GM12878 (cell line): ENCODE data around the gene NUMBL.

ENCODE experiments used
- CREB1 ChIP-seq: IDR thresholded peaks from 2 replicates; pipeline ENCODE4 v1.6.1; 2012; ENCODE audit warnings: low read depth, mild to moderate bottlenecking, inconsistent platforms
- EP300 ChIP-seq, 2 experiments: fragments of 150-350 bp in 1 of 2; IDR thresholded peaks; 2 replicates each; pipeline ENCODE4 v1.6.1; 2011 to 2012; ENCODE audit warnings: low read depth in 2 of 2, low read length in 2 of 2, borderline replicate concordance in 1 of 2, improper control_type of control experiment in 1 of 2, inconsistent platforms in 1 of 2; ENCODE audit not compliant: control insufficient read depth in 1 of 2
- FOXM1 ChIP-seq: IDR thresholded peaks from 2 replicates; pipeline ENCODE4 v1.6.1; 2012; ENCODE audit warnings: low read depth, mild to moderate bottlenecking, inconsistent platforms, low read length, moderate library complexity
- NR2C2 ChIP-seq: IDR thresholded peaks from 2 replicates; pipeline ENCODE4 v1.6.1; 2011; ENCODE audit warnings: borderline replicate concordance, low read depth; ENCODE audit not compliant: control insufficient read depth, insufficient read length
- POLR2AphosphoS5 ChIP-seq: IDR thresholded peaks from 2 replicates; pipeline ENCODE4 v1.6.1; 2011; ENCODE audit warnings: mild to moderate bottlenecking, low read length, inconsistent platforms
- RAD51 ChIP-seq: fragments of 450-650 bp; IDR thresholded peaks from 2 replicates; pipeline ENCODE4 v1.6.1; 2016; ENCODE audit warnings: moderate library complexity, mild to moderate bottlenecking, inconsistent platforms
- SMC3 ChIP-seq: IDR thresholded peaks from 2 replicates; pipeline ENCODE4 v1.6.1; 2011; ENCODE audit warnings: low read length, improper control_type of control experiment, borderline replicate concordance
- TF ChIP-seq, protein P1 (sequence below): fragments of 450-650 bp; formaldehyde crosslinking; IDR thresholded peaks from 2 replicates; pipeline ENCODE4 v1.5.0; 2022; ENCODE audit warnings: mild to moderate bottlenecking, missing genetic modification characterization

DNA sequence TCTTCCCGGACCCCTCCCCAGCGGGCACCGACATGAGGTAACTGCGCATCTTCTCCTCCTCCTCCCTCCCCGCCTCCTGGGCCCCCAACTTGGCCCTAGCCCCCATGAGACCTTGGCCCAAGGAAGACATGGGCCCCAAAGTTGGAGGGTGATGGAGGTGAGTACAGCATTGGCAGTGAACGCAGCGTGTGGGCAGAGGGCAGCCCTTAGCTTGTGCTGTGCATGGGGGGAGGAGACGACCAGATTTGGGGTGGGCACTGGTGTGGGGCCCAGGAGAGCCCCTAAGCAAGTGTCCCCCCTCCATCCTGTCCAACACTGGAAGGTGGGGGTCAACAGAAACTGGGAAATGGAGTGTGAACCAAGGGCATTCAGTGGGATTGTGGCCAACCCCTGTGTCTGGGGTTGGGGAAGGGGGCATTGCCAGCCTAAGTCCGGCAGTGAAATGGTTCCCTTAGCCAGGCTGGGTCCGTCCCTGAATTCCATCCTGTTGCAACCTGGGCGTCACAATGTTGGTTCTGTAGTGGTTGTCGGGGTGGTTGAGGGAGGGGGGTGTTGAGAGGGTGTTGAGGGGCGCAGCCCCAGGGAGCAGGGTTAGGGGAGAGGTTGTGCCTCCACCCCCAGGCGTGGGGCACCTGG, 23.5 kb downstream of the NUMBL start:
- TF ChIP-seq NR2C2 (no peak), FOXM1 (no peak), EP300 (IDR thresholded peaks at IDR 0.05; ENCODE audit: borderline replicate concordance in 1 of 2, control insufficient read depth in 1 of 2, low read depth in 2 of 2, low read length in 2 of 2) (no peak), POLR2AphosphoS5 (no peak), RAD51 (no peak), SMC3 (no peak), CREB1 (no peak)
- TF ChIP-seq, protein P1, sequence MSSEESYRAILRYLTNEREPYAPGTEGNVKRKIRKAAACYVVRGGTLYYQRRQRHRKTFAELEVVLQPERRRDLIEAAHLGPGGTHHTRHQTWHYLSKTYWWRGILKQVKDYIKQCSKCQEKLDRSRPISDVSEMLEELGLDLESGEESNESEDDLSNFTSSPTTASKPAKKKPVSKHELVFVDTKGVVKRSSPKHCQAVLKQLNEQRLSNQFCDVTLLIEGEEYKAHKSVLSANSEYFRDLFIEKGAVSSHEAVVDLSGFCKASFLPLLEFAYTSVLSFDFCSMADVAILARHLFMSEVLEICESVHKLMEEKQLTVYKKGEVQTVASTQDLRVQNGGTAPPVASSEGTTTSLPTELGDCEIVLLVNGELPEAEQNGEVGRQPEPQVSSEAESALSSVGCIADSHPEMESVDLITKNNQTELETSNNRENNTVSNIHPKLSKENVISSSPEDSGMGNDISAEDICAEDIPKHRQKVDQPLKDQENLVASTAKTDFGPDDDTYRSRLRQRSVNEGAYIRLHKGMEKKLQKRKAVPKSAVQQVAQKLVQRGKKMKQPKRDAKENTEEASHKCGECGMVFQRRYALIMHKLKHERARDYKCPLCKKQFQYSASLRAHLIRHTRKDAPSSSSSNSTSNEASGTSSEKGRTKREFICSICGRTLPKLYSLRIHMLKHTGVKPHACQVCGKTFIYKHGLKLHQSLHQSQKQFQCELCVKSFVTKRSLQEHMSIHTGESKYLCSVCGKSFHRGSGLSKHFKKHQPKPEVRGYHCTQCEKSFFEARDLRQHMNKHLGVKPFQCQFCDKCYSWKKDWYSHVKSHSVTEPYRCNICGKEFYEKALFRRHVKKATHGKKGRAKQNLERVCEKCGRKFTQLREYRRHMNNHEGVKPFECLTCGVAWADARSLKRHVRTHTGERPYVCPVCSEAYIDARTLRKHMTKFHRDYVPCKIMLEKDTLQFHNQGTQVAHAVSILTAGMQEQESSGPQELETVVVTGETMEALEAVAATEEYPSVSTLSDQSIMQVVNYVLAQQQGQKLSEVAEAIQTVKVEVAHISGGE (CRISPR knock-in tag): peak; percentile 53; the same call in 1 of the 2 replicates
